ENCODE data around the gene DLL4.

DNA sequence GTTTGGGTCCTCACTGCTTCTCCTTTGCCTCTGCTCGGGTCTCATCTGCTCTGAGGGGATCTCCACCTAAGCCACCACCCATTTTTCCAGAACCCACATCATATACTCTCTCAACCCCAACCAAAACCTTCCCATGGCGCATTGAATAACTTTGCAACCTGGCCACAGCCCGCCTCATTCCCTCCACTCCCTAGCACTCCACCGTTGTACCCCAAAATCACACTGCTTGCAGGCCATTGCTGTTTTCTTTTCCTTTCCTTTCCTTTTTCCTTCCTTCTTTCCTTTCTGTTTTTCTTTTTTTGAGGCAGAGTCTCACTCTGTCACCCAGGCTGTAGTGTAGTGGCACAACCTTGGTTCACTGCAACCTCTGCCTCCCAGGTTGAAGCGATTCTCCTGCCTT is 38.0 kb upstream of the DLL4 start:
- TF ChIP-seq, protein P1, sequence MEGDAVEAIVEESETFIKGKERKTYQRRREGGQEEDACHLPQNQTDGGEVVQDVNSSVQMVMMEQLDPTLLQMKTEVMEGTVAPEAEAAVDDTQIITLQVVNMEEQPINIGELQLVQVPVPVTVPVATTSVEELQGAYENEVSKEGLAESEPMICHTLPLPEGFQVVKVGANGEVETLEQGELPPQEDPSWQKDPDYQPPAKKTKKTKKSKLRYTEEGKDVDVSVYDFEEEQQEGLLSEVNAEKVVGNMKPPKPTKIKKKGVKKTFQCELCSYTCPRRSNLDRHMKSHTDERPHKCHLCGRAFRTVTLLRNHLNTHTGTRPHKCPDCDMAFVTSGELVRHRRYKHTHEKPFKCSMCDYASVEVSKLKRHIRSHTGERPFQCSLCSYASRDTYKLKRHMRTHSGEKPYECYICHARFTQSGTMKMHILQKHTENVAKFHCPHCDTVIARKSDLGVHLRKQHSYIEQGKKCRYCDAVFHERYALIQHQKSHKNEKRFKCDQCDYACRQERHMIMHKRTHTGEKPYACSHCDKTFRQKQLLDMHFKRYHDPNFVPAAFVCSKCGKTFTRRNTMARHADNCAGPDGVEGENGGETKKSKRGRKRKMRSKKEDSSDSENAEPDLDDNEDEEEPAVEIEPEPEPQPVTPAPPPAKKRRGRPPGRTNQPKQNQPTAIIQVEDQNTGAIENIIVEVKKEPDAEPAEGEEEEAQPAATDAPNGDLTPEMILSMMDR (IDR thresholded peaks at IDR 0.05) = no peak
- no peak for TF ChIP-seq EZH2 (IDR thresholded peaks at IDR 0.05; ENCODE audit: borderline replicate concordance, insufficient read depth, low read depth, low read length, poor library complexity, severe bottlenecking)
